ENCODE data around the gene ARMC9. TPM values are rescaled to one million over a fixed set of nuclear protein-coding genes. Genes with fewer than 3 reads are reported as not detected.
A peak's percentile ranks its signal among the peaks of the same experiment; 100 is the strongest.

Gene ARMC9
- total RNA-seq, 2 experiments from 2014 or later: 2.3 to 2.5 TPM

- H3K4me1 Mint-ChIP-seq: peaks cover 18% of the 10 kb centered on the region
- intact Hi-C loops (cut with DNase I, micrococcal nuclease): no loop called here
- ATAC-seq (peak; percentile 63), DNase-seq (peak; percentile 48)
- H3K36me3 Mint-ChIP-seq (ENCODE audit: low read depth): no peaks in the 10 kb centered on the region
- H3K27ac Mint-ChIP-seq: peak overlapping the region; percentile 62
- H3K4me3 Mint-ChIP-seq: no peak overlapping the region
- no peaks in the 10 kb centered on the region for H3K9me3 Mint-ChIP-seq (ENCODE audit: low read depth)
- ChIA-PET POLR2A (no interaction called here), CTCF (interaction anchor here (0.6 to 2.2 kb wide), 6 partner anchors 18 to 713 kb away, joined by 3 to 5 read pairs (median 4); no protein-coding TSS in a partner anchor)
- peaks cover 28% of the 10 kb centered on the region for H3K27me3 Mint-ChIP-seq
These were observed 195.0 kb downstream of the ARMC9 start for GRCh38 chr2:231393149-231394131.

GRCh38 chr2:231394211-231395141 lies 196.0 kb downstream of the ARMC9 start:
- no peak for ATAC-seq
- H3K4me3 Mint-ChIP-seq: no peak overlapping the region
- DNase-seq: no peak
- no peaks in the 10 kb centered on the region for H3K36me3 Mint-ChIP-seq (ENCODE audit: low read depth)
- no peak overlapping the region for H3K27ac Mint-ChIP-seq
- intact Hi-C loops (cut with DNase I, micrococcal nuclease): no loop called here
- H3K4me1 Mint-ChIP-seq: peaks cover 18% of the 10 kb centered on the region
- H3K9me3 Mint-ChIP-seq (ENCODE audit: low read depth): no peaks in the 10 kb centered on the region
- peaks cover 28% of the 10 kb centered on the region for H3K27me3 Mint-ChIP-seq
- ChIA-PET CTCF (interaction anchor here (0.9 to 2.2 kb wide), 4 partner anchors 11 to 19 kb away, joined by 3 to 5 read pairs (median 4); no protein-coding TSS in a partner anchor), POLR2A (no interaction called here)

GRCh38 chr2:231395188-231396057 lies 197.0 kb downstream of the ARMC9 start, which contains the start of gene B3GNT7:
Gene B3GNT7, plus strand, starts transcription at chr2:231395710. Its CDS starts 94 bp downstream, at chr2:231395804.
- Mint-ChIP-seq H3K27me3 (peaks cover 28% of the 10 kb centered on the region), H3K4me1 (peaks cover 18% of the 10 kb centered on the region), H3K4me3 (no peak within 1 kb of the TSS), H3K36me3 (ENCODE audit: low read depth) (no peaks in the 10 kb centered on the region), H3K9me3 (ENCODE audit: low read depth) (no peaks in the 10 kb centered on the region), H3K27ac (no peak within 1 kb of the TSS)
- intact Hi-C loops (cut with DNase I, micrococcal nuclease): no loop called here
- POLR2A ChIA-PET: no interaction called here
- no peak for ATAC-seq
- DNase-seq: no peak
- CTCF ChIA-PET: interaction anchor here (0.9 to 2.2 kb wide), 3 partner anchors 10 to 18 kb away, joined by 3 to 5 read pairs (median 4); no protein-coding TSS in a partner anchor

GRCh38 chr2:231396058-231396821 lies 197.8 kb downstream of the ARMC9 start:
- H3K4me3 Mint-ChIP-seq: no peak overlapping the region
- H3K27ac Mint-ChIP-seq: no peak overlapping the region
- intact Hi-C loops (cut with DNase I, micrococcal nuclease): no loop called here
- H3K4me1 Mint-ChIP-seq: peaks cover 18% of the 10 kb centered on the region
- CTCF ChIA-PET: interaction anchor here (0.8 to 2.2 kb wide), 5 partner anchors 12 to 56 kb away, joined by 3 to 5 read pairs (median 4); no protein-coding TSS in a partner anchor
- no peak for DNase-seq
- H3K27me3 Mint-ChIP-seq: peaks cover 28% of the 10 kb centered on the region
- no peaks in the 10 kb centered on the region for H3K36me3 Mint-ChIP-seq (ENCODE audit: low read depth)
- no peaks in the 10 kb centered on the region for H3K9me3 Mint-ChIP-seq (ENCODE audit: low read depth)
- POLR2A ChIA-PET: no interaction called here
- ATAC-seq: no peak

GRCh38 chr2:231397011-231397927 lies 198.8 kb downstream of the ARMC9 start:
- H3K4me3 Mint-ChIP-seq: no peak overlapping the region
- ChIA-PET CTCF (interaction anchor here (0.6 to 1.5 kb wide), 6 partner anchors 11 to 1702 kb away, joined by 3 to 6 read pairs (median 4); no protein-coding TSS in a partner anchor), POLR2A (no interaction called here)
- H3K4me1 Mint-ChIP-seq: peaks cover 18% of the 10 kb centered on the region
- ATAC-seq (peak; percentile 75), DNase-seq (peak; percentile 47)
- H3K9me3 Mint-ChIP-seq (ENCODE audit: low read depth): no peaks in the 10 kb centered on the region
- intact Hi-C loops (cut with DNase I, micrococcal nuclease): no loop called here
- peaks cover 24% of the 10 kb centered on the region for H3K27me3 Mint-ChIP-seq
- no peak overlapping the region for H3K27ac Mint-ChIP-seq
- H3K36me3 Mint-ChIP-seq (ENCODE audit: low read depth): no peaks in the 10 kb centered on the region

GRCh38 chr2:231397928-231398294 lies 199.5 kb downstream of the ARMC9 start:
- no peak overlapping the region for H3K27ac Mint-ChIP-seq
- H3K9me3 Mint-ChIP-seq (ENCODE audit: low read depth): no peaks in the 10 kb centered on the region
- peaks cover 18% of the 10 kb centered on the region for H3K4me1 Mint-ChIP-seq
- ATAC-seq (no peak), DNase-seq (no peak)
- ChIA-PET CTCF (interaction anchor here (1.2 kb wide), 1 partner anchor 12 kb away, joined by 4 read pairs; no protein-coding TSS in a partner anchor), POLR2A (no interaction called here)
- peaks cover 23% of the 10 kb centered on the region for H3K27me3 Mint-ChIP-seq
- no peaks in the 10 kb centered on the region for H3K36me3 Mint-ChIP-seq (ENCODE audit: low read depth)
- no peak overlapping the region for H3K4me3 Mint-ChIP-seq
- intact Hi-C loops (cut with DNase I, micrococcal nuclease): no loop called here

- peaks cover 18% of the 10 kb centered on the region for H3K27me3 Mint-ChIP-seq
- no peaks in the 10 kb centered on the region for H3K36me3 Mint-ChIP-seq (ENCODE audit: low read depth)
- POLR2A ChIA-PET: no interaction called here
- H3K9me3 Mint-ChIP-seq (ENCODE audit: low read depth): no peaks in the 10 kb centered on the region
- no peak for ATAC-seq
- no peak overlapping the region for H3K4me3 Mint-ChIP-seq
- H3K4me1 Mint-ChIP-seq: peaks cover 14% of the 10 kb centered on the region
- intact Hi-C loops (cut with DNase I, micrococcal nuclease): no loop called here
- no peak for DNase-seq
- no peak overlapping the region for H3K27ac Mint-ChIP-seq
- CTCF ChIA-PET: interaction anchor here (1.2 kb wide), 1 partner anchor 12 kb away, joined by 4 read pairs; no protein-coding TSS in a partner anchor
These were observed 200.2 kb downstream of the ARMC9 start for GRCh38 chr2:231398585-231398984.

GRCh38 chr2:231399046-231399852 lies 200.8 kb downstream of the ARMC9 start:
- Mint-ChIP-seq H3K4me1 (peaks cover 11% of the 10 kb centered on the region), H3K36me3 (ENCODE audit: low read depth) (no peaks in the 10 kb centered on the region), H3K9me3 (ENCODE audit: low read depth) (no peaks in the 10 kb centered on the region), H3K27ac (no peak overlapping the region), H3K27me3 (peaks cover 16% of the 10 kb centered on the region), H3K4me3 (no peak overlapping the region)
- ChIA-PET POLR2A (no interaction called here), CTCF (interaction anchor here (0.9 to 1.2 kb wide), 2 partner anchors 11 to 53 kb away, joined by 3 to 4 read pairs; no protein-coding TSS in a partner anchor)
- no peak for ATAC-seq
- DNase-seq: no peak
- intact Hi-C loops (cut with DNase I, micrococcal nuclease): no loop called here

Measured in activated CD4-positive, alpha-beta T cell treated with anti-CD3 and anti-CD28 coated beads for 36 hours (primary cell).